ENCODE results near the gene RAB36. TPM values are rescaled to one million over a fixed set of nuclear protein-coding genes. Genes with fewer than 3 reads are reported as not detected.

RAB36 gene
- total RNA-seq, 1 donor from 2014 or later = 3.5 TPM

DNA sequence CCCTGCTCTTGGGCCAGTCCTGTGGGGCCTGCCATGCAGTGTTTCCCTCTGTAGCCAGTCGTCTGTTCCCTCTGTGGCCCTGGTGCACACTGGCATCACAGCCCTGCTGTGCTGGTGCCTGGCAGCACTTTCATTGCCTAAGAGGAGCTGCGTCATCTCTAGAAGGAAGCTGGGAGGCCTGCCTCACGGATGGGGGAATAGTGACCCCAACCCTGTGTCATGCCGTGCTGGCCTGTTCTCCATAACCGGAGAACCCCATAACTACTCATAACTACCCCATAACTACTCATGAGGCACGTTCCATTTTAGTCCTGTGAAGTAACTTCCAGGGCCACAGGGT lies 14.0 kb downstream of the RAB36 start:
- no peak for DNase-seq (ENCODE audit: low read depth)
- TF ChIP-seq, protein P1, sequence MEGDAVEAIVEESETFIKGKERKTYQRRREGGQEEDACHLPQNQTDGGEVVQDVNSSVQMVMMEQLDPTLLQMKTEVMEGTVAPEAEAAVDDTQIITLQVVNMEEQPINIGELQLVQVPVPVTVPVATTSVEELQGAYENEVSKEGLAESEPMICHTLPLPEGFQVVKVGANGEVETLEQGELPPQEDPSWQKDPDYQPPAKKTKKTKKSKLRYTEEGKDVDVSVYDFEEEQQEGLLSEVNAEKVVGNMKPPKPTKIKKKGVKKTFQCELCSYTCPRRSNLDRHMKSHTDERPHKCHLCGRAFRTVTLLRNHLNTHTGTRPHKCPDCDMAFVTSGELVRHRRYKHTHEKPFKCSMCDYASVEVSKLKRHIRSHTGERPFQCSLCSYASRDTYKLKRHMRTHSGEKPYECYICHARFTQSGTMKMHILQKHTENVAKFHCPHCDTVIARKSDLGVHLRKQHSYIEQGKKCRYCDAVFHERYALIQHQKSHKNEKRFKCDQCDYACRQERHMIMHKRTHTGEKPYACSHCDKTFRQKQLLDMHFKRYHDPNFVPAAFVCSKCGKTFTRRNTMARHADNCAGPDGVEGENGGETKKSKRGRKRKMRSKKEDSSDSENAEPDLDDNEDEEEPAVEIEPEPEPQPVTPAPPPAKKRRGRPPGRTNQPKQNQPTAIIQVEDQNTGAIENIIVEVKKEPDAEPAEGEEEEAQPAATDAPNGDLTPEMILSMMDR (conservative IDR thresholded peaks at IDR 0.05; ENCODE audit: low read depth, low read length) = no peak
- no peak overlapping the region for H3K4me3 ChIP-seq (ENCODE audit: low read depth, low read length)

DNA sequence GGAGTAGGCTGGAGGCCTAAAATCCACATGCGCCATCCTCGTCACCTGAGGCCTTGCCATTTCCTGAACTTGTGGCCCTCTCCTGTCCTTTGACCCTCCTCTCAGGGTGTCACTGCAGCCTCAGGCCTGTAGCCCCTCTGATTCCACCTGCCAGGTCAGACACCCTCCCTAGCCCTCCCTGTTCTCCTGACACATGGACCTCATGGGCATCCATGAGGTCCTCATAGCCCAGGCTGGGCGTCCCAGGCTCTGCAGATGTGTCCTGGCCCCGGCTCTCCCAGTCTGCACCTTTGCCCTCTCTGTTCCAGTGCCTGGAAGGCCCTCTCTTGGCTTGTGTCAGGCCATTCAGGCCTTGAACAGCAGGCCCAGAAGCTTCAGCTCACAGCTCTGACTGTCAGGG lies 15.8 kb downstream of the RAB36 start:
- DNase-seq (ENCODE audit: low read depth) = no peak
- H3K4me3 ChIP-seq (ENCODE audit: low read depth, low read length) = no peak overlapping the region
- TF ChIP-seq, protein P1 (conservative IDR thresholded peaks at IDR 0.05; ENCODE audit: low read depth, low read length) = no peak

DNA sequence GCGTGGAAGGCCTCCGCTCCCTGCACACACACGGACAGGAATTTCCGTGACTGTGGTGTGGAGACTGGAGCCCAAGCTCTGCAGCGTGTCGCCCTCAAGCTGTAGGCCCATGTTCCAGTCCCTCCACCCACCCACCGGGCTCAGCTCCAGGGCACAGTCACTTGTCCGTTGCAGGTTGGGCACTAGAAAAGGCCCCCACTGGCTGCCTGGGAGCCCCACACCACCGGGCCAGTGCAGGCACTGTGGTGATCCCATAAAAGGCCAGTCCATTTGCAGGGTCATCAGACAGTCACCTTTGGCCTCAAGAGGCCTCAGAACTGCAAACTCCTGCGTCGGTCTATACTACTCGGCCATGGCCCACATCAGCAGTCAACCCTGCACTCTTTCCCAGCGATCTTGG lies 16.3 kb downstream of the RAB36 start:
- no peak overlapping the region for H3K4me3 ChIP-seq (ENCODE audit: low read depth, low read length)
- no peak for DNase-seq (ENCODE audit: low read depth)
- TF ChIP-seq, protein P1 (conservative IDR thresholded peaks at IDR 0.05; ENCODE audit: low read depth, low read length) = no peak

DNA sequence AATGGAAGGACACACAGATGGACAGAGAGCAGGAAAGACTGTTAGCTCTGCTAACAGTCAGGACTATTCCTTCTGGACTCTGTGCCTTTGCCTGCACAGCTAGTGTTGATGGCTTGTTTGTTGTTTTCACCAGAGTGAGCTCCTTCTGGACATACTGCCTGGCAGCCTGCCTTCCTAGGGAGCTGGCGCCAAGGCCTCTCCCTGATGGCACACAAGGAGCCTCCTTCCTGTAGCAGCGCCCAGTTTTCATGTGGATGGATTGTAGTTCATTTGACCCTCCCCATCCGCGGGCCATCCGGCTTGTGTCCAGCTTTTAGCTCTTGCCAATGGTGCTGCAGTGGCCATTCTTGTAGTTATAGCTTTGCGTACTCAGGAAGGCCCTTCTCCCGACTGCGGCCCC lies 18.4 kb downstream of the RAB36 start:
- no peak overlapping the region for H3K4me3 ChIP-seq (ENCODE audit: low read depth, low read length)
- TF ChIP-seq, protein P1 (conservative IDR thresholded peaks at IDR 0.05; ENCODE audit: low read depth, low read length) = no peak
- DNase-seq (ENCODE audit: low read depth) = no peak

DNA sequence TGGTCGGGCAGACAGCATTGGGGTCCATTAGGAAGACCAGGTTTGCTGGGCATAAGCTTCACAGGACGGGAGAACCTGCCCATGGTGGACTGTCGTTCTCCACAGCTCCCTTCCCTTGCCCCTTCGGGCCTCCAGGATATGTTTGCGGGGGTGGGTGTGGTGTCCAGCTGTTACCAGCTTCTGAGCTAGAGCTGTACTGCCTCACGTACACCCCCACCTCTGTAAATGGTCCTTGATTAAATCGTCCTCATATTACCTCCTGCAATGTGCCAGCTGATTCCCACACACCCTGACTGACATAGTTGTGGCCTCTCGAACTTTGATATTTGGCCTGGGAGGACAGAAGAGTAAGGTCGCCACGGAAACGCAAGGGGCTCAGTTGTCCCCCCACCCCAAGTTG lies 18.8 kb downstream of the RAB36 start:
- DNase-seq (ENCODE audit: low read depth) = no peak
- TF ChIP-seq, protein P1 (conservative IDR thresholded peaks at IDR 0.05; ENCODE audit: low read depth, low read length) = no peak
- H3K4me3 ChIP-seq (ENCODE audit: low read depth, low read length) = no peak overlapping the region

DNA sequence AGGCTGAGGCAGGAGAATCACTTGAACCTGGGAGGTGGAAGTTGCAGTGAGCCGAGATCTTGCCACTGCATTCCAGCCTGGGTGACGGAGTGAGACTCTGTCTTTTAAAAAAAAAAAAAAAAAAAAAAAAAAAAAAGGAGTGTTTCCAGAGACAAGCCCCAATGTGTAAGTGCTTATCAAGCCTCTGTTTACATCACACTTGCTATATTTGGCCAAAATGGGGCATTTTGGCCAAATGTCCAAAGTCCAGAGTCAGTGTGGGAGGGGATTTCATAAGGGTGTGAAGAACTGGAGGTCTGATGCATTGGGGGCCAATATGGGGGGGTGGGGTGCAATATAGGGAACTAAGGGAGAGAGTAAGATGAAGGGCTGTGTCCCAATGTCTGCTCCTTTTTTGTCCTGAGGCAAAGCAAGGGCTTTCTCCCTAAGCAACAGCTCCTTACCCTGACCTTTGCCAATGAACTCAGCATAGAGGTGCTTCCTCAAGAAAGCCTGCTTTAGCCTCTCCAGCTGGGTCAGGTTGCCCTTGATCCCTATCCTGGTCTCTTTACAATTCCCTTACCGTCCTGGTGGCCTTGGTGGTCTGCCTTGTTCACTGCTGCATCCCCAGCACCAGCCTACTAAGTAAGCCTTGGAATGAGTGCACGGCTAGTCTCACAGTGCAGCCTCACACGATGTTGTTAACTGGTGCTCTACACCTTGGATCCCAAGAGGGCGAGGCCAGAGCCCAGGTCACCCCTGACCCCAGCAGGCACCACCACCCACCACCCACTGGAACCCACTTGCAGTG lies 21.0 kb downstream of the RAB36 start:
- no peak for DNase-seq (ENCODE audit: low read depth)
- TF ChIP-seq, protein P1 (conservative IDR thresholded peaks at IDR 0.05; ENCODE audit: low read depth, low read length) = no peak
- no peak overlapping the region for H3K4me3 ChIP-seq (ENCODE audit: low read depth, low read length)

Measured in epithelial cell of proximal tubule (primary cell).